Measurements from ENCODE around the gene CNTNAP2.
"Not testable (repeated sequence)": the region's sequence is repeated elsewhere in the genome, so short reads cannot be mapped to it uniquely, and the experiment has no call there.

CNTNAP2 gene

DNA sequence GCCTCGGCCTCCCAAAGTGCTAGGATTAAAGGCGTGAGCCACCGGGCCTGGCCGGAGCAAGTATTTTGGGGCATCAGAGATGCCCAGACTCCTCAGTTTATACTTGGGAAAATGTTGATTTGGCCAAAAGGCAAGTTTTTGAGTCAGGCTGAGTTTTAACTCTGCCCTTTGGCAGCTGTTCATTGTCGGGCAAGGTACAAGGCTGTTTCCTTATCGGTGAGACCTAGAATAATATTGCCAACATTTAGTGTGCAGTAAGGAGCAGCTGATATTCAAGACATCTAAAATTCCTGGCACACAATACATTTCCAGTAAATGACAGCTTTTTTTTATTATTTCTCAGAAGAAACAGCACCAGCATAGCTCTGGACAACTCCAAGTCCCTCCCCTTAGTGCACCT, 2326.3 kb downstream of the CNTNAP2 start:
- Histone ChIP-seq H3K4me3 (ENCODE audit: low read depth, low read length) (no peak overlapping the region), H3K27me3 (no peaks in the 10 kb centered on the region), H3K9me3 (peaks cover 5% of the 10 kb centered on the region), H3K36me3 (no peaks in the 10 kb centered on the region), H3K4me1 (no peaks in the 10 kb centered on the region)
- TF ChIP-seq, protein P1, sequence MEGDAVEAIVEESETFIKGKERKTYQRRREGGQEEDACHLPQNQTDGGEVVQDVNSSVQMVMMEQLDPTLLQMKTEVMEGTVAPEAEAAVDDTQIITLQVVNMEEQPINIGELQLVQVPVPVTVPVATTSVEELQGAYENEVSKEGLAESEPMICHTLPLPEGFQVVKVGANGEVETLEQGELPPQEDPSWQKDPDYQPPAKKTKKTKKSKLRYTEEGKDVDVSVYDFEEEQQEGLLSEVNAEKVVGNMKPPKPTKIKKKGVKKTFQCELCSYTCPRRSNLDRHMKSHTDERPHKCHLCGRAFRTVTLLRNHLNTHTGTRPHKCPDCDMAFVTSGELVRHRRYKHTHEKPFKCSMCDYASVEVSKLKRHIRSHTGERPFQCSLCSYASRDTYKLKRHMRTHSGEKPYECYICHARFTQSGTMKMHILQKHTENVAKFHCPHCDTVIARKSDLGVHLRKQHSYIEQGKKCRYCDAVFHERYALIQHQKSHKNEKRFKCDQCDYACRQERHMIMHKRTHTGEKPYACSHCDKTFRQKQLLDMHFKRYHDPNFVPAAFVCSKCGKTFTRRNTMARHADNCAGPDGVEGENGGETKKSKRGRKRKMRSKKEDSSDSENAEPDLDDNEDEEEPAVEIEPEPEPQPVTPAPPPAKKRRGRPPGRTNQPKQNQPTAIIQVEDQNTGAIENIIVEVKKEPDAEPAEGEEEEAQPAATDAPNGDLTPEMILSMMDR (IDR thresholded peaks at IDR 0.05; ENCODE audit: low read depth, low read length) = no peak
- no peak for DNase-seq

DNA sequence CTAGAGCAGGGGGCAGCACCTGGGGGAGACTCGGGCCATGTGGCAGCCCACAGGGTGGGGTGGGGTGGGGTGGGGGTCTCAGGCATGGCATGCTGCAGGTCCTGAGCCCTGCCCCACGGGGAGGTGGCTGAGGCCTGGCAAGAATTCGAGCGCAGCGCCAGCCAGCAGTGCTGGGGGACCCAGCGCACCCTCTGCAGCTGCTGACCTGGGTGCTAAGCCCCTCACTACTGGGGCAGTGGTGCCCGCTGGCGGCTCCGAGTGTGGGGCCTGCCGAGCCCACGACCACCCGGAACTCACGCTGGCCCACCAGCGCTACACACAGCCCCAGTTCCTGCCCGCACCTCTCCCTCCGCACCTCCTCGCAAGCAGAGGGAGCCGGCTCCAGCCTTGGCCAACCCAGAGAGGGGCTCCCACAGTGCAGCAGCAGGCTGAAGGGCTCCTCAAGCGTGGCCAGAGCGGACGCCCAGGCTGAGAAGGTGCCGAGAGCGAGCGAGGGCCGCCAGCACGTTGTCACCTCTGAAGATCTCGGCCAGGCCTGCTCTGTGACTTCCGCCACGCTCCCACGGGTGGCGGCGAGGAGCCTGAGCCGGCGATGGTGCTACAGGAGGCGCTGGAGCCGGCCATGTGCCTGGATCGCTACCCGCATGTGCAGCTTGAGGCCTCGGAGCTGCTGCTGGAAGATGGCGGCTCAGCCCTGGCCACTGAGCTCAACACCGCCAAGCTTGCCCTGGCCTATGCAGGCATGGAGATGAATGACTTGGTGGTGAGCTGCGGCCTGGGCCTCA, 2328.9 kb downstream of the CNTNAP2 start:
- TF ChIP-seq, protein P1 (IDR thresholded peaks at IDR 0.05; ENCODE audit: low read depth, low read length) = no peak
- DNase-seq = no peak
- no peak overlapping the region for H3K4me3 ChIP-seq (ENCODE audit: low read depth, low read length)
- H3K9me3 ChIP-seq = peaks cover 5% of the 10 kb centered on the region
- no peaks in the 10 kb centered on the region for H3K4me1 ChIP-seq
- no peaks in the 10 kb centered on the region for H3K27me3 ChIP-seq
- no peaks in the 10 kb centered on the region for H3K36me3 ChIP-seq

DNA sequence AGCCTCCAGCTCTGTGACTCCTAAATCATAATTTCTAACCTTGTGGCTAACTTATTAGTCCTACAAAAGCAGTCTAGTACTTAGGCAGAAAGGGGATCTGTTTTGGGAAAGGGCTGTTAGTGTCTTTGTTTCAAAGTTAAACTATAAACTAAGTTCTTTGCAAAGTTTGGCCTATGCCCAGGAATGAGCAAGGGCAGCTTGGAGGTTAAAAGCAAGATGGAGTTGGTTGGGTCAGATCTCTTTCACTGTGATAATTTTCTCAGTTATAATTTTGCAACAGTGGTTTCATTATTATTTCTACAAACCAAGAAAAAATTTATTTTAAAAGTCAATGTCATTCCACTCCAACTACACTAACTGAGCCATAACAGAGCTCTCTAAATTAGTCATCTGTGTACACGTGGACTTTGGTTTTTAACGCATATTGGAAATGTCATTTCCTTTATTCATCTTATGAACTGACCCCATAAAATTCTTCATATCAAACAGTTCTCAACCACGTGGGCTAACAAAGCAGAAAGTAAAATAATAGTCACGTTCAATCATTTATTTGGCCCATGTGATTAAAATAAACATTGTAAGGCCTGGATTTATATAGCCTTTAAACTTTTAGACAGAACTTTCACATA, 2330.7 kb downstream of the CNTNAP2 start:
- DNase-seq = no peak
- H3K36me3 ChIP-seq = no peaks in the 10 kb centered on the region
- TF ChIP-seq, protein P1 (IDR thresholded peaks at IDR 0.05; ENCODE audit: low read depth, low read length) = no peak
- H3K9me3 ChIP-seq = peaks cover 5% of the 10 kb centered on the region
- no peaks in the 10 kb centered on the region for H3K27me3 ChIP-seq
- H3K4me3 ChIP-seq (ENCODE audit: low read depth, low read length) = no peak overlapping the region
- no peaks in the 10 kb centered on the region for H3K4me1 ChIP-seq

DNA sequence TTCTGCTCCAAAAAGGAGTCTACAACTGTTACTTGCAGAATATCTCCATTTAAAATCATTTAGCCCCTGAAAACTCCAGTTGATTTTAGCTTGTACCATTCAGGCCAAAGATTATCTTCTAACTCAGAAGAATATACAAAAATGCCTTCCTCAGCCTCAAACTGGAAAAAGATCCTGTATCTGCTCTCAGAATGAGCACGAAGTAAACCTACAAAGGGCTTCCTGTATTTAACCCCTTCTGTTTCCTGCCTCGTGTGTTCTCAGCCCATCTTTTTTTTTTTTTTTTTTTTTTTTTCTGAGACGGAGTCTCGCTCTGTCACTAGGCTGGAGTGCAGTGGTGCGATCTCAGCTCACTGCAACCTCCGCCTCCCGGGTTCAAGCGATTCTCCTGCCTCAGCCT, 2334.9 kb downstream of the CNTNAP2 start:
- not testable (repeated sequence) for H3K4me3 ChIP-seq (ENCODE audit: low read depth, low read length); H3K4me1 ChIP-seq; H3K36me3 ChIP-seq; DNase-seq; H3K9me3 ChIP-seq; H3K27me3 ChIP-seq

DNA sequence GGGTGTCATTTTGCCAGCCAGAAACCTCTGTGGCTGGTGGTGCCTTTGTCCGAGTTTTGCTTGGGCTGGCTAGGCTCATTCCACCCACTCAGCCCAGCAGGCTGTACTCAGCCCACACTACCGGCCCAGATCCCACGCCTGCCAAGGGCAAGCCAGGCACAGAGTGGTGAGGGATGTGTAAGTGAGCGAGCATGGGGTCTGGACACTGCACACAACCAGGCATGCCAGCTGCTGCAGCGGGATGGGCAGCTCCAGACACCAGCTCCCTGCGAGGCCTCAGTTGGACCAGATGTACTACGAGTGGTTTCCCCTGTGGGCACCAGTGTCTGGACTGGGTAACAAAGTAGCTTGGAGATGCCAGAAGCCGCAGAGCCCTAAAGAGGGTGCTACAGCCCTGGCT, 2339.8 kb downstream of the CNTNAP2 start:
- no peak for DNase-seq
- H3K9me3 ChIP-seq = no peaks in the 10 kb centered on the region
- no peaks in the 10 kb centered on the region for H3K27me3 ChIP-seq
- H3K36me3 ChIP-seq = no peaks in the 10 kb centered on the region
- no peaks in the 10 kb centered on the region for H3K4me1 ChIP-seq
- TF ChIP-seq, protein P1 (IDR thresholded peaks at IDR 0.05; ENCODE audit: low read depth, low read length) = no peak
- H3K4me3 ChIP-seq (ENCODE audit: low read depth, low read length) = no peak overlapping the region

DNA sequence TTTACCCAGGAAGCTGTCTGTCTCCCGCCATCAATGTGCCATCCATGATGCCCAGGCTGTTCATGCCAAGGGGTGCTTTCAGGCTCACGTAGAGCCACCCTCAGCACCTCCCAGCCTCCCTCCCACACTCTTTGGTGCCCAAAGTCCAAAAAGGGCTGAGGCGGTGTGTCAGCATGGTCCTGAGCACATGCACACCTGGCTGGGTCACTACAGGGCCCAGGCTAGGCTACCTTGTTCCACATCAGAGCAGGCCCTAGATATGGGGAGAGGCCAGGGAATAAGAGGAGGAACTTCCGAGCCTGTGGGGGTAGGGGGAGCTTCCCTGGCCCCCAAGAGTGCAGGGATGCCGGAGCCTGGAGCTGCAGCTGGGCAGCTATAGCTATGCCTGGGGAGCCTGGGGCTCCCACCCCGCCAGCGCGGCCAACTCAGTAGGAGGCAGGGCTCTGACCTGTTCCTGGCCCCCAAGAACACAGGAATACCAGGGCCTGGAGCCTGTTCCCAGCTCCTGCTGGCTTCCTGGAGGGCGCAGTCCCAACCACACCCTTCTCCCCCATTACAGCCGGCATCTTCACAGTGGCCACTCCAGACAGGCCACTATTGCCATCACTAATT, 2340.8 kb downstream of the CNTNAP2 start:
- H3K27me3 ChIP-seq = no peaks in the 10 kb centered on the region
- no peak overlapping the region for H3K4me3 ChIP-seq (ENCODE audit: low read depth, low read length)
- H3K9me3 ChIP-seq = no peaks in the 10 kb centered on the region
- TF ChIP-seq, protein P1 (IDR thresholded peaks at IDR 0.05; ENCODE audit: low read depth, low read length) = no peak
- no peak for DNase-seq
- no peaks in the 10 kb centered on the region for H3K36me3 ChIP-seq
- no peaks in the 10 kb centered on the region for H3K4me1 ChIP-seq
